Measurements from ENCODE around the gene PRTN3. TPM values are rescaled to one million over a fixed set of nuclear protein-coding genes. Genes with fewer than 3 reads are reported as not detected.

The PRTN3 gene, protein sequence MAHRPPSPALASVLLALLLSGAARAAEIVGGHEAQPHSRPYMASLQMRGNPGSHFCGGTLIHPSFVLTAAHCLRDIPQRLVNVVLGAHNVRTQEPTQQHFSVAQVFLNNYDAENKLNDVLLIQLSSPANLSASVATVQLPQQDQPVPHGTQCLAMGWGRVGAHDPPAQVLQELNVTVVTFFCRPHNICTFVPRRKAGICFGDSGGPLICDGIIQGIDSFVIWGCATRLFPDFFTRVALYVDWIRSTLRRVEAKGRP
- total RNA-seq (2012; rRNA removed) (not detected in 2 replicates), polyA plus RNA-seq (2012; rRNA removed) (not detected in 2 replicates), Bru-seq, nascent RNA (not detected), BruChase-seq, experiment 1, labeled RNA remaining after a 6-hour chase (not detected), BruChase-seq, experiment 2, labeled RNA remaining after a 2-hour chase (not detected)
- polyA plus RNA-seq (2012; cell fraction: cytosol; rRNA removed): not detected in 2 replicates
- polyA plus RNA-seq (2012; cell fraction: nucleus; rRNA removed; ENCODE audit: low replicate concordance): not detected in 2 replicates
- long read RNA-seq: 0 reads

DNA sequence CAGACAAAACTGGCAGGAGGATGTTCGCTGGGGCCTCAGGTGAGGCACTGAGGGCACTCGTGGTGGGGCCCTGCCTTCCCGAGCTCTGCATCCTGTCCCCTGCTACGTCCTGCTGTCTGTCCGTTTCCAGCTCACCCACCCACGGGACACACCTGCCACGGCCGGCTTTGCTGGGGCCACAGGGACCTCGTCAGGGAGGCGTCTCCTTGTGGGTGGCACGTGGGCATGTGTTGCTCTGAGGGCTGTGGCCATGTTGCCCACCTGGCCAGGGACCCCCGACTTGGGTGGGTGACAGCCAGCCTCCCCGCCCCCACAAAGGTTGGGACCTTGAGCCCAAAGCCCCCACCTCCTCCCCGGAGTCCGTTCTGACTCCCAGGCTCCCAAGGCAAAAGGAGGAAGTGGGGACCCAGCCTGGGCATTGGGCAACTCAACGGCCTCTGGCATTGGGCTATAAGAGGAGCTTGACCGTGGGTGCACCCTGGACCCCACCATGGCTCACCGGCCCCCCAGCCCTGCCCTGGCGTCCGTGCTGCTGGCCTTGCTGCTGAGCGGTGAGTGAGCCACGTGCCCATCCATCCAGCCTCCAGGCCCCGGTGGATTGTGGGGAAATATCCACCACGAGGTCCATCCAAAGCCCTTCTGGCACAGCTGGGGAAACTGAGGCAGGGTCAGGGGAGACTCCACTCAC is at the start of gene PRTN3:
TSS of gene PRTN3 (plus strand) at position 481 of the 688 bp plus-strand sequence. CDS start at position 491, 10 bp downstream.
- no peak within 1 kb of the TSS for H3K9ac ChIP-seq (ENCODE audit: low read depth, low read length)
- H3K36me3 ChIP-seq (ENCODE audit: control insufficient read depth, insufficient read depth, low read length): no peaks in the 10 kb centered on the region
- H2BK15ac ChIP-seq (ENCODE audit: low read depth, low read length): no peak within 1 kb of the TSS
- H3K27ac ChIP-seq (ENCODE audit: insufficient read depth, low read length): no peak within 1 kb of the TSS
- no peak for DNase-seq
- no peak within 1 kb of the TSS for H2BK20ac ChIP-seq (ENCODE audit: low read depth, low read length)
- H4K20me1 ChIP-seq (ENCODE audit: insufficient read depth, low read length): no peaks in the 10 kb centered on the region; the same call in 1 of the 2 replicates
- no peak within 1 kb of the TSS for H3K4me2 ChIP-seq (ENCODE audit: low read depth, low read length)
- dilution Hi-C loops (cut with HindIII; ENCODE audit: low sequenced_read_pairs, unreplicated experiment) (no loop called here), intact Hi-C loops (cut with micrococcal nuclease) (no loop called here), in situ Hi-C loops (cut with MboI; ENCODE audit: low sequenced_read_pairs) (no loop called here)
- H2AK5ac ChIP-seq (ENCODE audit: low read depth, low read length): no peak within 1 kb of the TSS
- no peaks in the 10 kb centered on the region for H3K9me3 ChIP-seq (ENCODE audit: control insufficient read depth, insufficient read depth, low read length)
- ChIA-PET POLR2A (ENCODE audit: unreplicated experiment) (interaction anchor here (0.5 kb wide), 1 partner anchor 57 kb away, joined by 8 read pairs; no protein-coding TSS in a partner anchor), CTCF (no interaction called here)
- no peak within 1 kb of the TSS for H3K4me3 ChIP-seq (ENCODE audit: insufficient read depth, low read depth, low read length)
- BruUV-seq (replicated peaks): no TSS peak
- WGBS, 2 experiments (ENCODE audit: extremely low coverage in 2 of 2, insufficient read length in 1 of 2): 69% methylated on average over 7 of the region's 24 CpGs; no CpG with 5 or more reads in 1 of the 2 experiments
- peaks cover 21% of the 10 kb centered on the region for H3K27me3 ChIP-seq (ENCODE audit: control insufficient read depth, insufficient read depth, low read length)
- H2BK5ac ChIP-seq (ENCODE audit: low read depth, low read length, poor library complexity, severe bottlenecking): no peak within 1 kb of the TSS
- no peak within 1 kb of the TSS for H3K23ac ChIP-seq (ENCODE audit: low read depth, low read length)
- H3K4me1 ChIP-seq (ENCODE audit: control insufficient read depth, insufficient read depth, low read length): peaks cover 2% of the 10 kb centered on the region; the same call in 1 of the 2 replicates
- no peak within 1 kb of the TSS for H4K91ac ChIP-seq (ENCODE audit: insufficient read depth, low read depth, low read length)
- H2BK120ac ChIP-seq (ENCODE audit: low read depth, low read length): no peak within 1 kb of the TSS
- H3K4ac ChIP-seq (ENCODE audit: low read depth, low read length): no peak within 1 kb of the TSS
- ATAC-seq (ENCODE audit: low read depth): no peak
- H3K9me1 ChIP-seq (ENCODE audit: insufficient read depth, low read length): no peaks in the 10 kb centered on the region
- no peak within 1 kb of the TSS for H4K8ac ChIP-seq (ENCODE audit: low read depth in 2 of 2, low read length in 2 of 2)
- no peak within 1 kb of the TSS for H3K14ac ChIP-seq (replicated peaks; ENCODE audit: low read depth, low read length)
- no peak within 1 kb of the TSS for H2AK9ac ChIP-seq (replicated peaks; ENCODE audit: low read depth, low read length, poor library complexity)
- H2AFZ ChIP-seq (replicated peaks; ENCODE audit: low read length, poor library complexity): no peak within 1 kb of the TSS
- H3K56ac ChIP-seq (ENCODE audit: extremely low read depth, insufficient read depth, low read length): no peak within 1 kb of the TSS
- no peaks in the 10 kb centered on the region for H3K79me1 ChIP-seq (ENCODE audit: low read depth in 1 of 2, low read length in 2 of 2)
- H3K18ac ChIP-seq (ENCODE audit: low read depth, low read length): no peak within 1 kb of the TSS
- no peak within 1 kb of the TSS for H4K5ac ChIP-seq (ENCODE audit: low read depth, low read length)
- no peak for TF ChIP-seq BHLHE40 (IDR thresholded peaks at IDR 0.05; ENCODE audit: low read depth, low read length)
- no peak for TF ChIP-seq RCOR1 (IDR thresholded peaks at IDR 0.05; ENCODE audit: insufficient replicate concordance, low read length)
- TF ChIP-seq CEBPB (IDR thresholded peaks at IDR 0.05; ENCODE audit: low read depth, low read length): no peak
- TF ChIP-seq FOS (IDR thresholded peaks at IDR 0.05; ENCODE audit: low read depth, low read length): no peak
- no peak for TF ChIP-seq SMC3 (IDR thresholded peaks at IDR 0.05; ENCODE audit: low read depth, low read length)
- no peak for TF ChIP-seq CHD1 (IDR thresholded peaks at IDR 0.05; ENCODE audit: low read depth, low read length)
- no peak for TF ChIP-seq RFX5 (IDR thresholded peaks at IDR 0.05; ENCODE audit: low read depth, low read length)
- TF ChIP-seq MAZ (IDR thresholded peaks at IDR 0.05; ENCODE audit: borderline replicate concordance, low read depth, low read length): no peak
- no peak for TF ChIP-seq MXI1 (IDR thresholded peaks at IDR 0.05; ENCODE audit: borderline replicate concordance, low read depth, low read length)
- TF ChIP-seq, protein P1, sequence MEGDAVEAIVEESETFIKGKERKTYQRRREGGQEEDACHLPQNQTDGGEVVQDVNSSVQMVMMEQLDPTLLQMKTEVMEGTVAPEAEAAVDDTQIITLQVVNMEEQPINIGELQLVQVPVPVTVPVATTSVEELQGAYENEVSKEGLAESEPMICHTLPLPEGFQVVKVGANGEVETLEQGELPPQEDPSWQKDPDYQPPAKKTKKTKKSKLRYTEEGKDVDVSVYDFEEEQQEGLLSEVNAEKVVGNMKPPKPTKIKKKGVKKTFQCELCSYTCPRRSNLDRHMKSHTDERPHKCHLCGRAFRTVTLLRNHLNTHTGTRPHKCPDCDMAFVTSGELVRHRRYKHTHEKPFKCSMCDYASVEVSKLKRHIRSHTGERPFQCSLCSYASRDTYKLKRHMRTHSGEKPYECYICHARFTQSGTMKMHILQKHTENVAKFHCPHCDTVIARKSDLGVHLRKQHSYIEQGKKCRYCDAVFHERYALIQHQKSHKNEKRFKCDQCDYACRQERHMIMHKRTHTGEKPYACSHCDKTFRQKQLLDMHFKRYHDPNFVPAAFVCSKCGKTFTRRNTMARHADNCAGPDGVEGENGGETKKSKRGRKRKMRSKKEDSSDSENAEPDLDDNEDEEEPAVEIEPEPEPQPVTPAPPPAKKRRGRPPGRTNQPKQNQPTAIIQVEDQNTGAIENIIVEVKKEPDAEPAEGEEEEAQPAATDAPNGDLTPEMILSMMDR (conservative IDR thresholded peaks at IDR 0.05; ENCODE audit: low read depth, low read length): no peak
- TF ChIP-seq POLR2A (IDR thresholded peaks at IDR 0.05; ENCODE audit: low read depth, low read length): no peak
- TF ChIP-seq, protein P2, sequence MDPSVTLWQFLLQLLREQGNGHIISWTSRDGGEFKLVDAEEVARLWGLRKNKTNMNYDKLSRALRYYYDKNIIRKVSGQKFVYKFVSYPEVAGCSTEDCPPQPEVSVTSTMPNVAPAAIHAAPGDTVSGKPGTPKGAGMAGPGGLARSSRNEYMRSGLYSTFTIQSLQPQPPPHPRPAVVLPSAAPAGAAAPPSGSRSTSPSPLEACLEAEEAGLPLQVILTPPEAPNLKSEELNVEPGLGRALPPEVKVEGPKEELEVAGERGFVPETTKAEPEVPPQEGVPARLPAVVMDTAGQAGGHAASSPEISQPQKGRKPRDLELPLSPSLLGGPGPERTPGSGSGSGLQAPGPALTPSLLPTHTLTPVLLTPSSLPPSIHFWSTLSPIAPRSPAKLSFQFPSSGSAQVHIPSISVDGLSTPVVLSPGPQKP (IDR thresholded peaks at IDR 0.05; ENCODE audit: borderline replicate concordance, low read depth, low read length): no peak
- TF ChIP-seq, protein P3, sequence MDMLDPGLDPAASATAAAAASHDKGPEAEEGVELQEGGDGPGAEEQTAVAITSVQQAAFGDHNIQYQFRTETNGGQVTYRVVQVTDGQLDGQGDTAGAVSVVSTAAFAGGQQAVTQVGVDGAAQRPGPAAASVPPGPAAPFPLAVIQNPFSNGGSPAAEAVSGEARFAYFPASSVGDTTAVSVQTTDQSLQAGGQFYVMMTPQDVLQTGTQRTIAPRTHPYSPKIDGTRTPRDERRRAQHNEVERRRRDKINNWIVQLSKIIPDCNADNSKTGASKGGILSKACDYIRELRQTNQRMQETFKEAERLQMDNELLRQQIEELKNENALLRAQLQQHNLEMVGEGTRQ (IDR thresholded peaks at IDR 0.05; ENCODE audit: low read depth, low read length): no peak
